HG03378 (cell line): Measurements from ENCODE around the gene SYNE2.
A peak's percentile ranks its signal among the peaks of the same experiment; 100 is the strongest.
"Not testable (repeated sequence)": the region's sequence is repeated elsewhere in the genome, so short reads cannot be mapped to it uniquely, and the experiment has no call there.

ENCODE experiments used
- ATAC-seq: cut with Tn5 transposase; IDR thresholded peaks from one replicate; pipeline ENCODE4 v1.9.1; 2021; ENCODE audit warnings: mild to moderate bottlenecking, moderate library complexity; ENCODE audit not compliant: unreplicated experiment

Gene SYNE2

DNA sequence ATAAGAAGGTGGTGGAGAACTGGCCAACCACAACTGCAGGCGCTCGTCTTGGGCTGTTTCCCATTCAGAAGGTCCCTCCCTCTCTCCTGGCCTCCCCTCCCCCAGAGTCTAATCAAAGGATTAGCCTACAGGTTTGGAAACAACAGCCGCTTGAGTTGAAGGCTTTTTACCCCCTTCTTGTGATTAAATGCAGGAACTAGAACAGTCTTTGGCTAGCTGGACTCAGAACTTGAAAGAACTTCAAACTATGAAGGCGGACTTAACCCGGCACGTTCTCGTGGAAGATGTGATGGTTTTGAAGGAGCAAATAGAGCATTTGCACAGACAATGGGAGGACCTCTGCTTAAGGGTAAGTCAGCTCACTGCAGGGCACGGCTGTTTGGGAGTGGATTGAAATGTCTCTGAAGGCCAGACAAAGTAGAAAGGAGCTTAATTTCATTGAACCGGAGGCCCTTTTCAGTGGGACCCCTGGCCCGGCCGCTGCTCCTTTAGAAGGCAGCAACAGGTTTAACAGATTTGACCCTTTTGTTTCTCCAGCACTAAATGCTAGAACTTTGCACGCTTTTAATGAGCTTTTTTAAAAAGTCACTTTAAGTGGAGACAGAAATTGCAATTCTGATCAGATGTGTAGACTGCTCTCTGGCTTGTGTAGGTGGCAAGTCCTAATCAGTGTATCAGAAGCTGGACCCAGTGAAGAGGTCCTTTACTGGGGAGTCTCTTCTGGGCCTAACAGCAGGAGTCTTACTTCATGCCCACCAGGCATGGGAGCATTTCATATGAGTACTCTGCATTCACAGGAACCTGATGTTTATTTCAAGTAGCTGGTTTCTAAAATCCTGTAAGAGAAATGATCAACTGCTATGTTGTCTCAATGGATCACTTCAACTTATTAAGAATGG lies 333.7 kb downstream of the SYNE2 start:
- ATAC-seq, result no peak

DNA sequence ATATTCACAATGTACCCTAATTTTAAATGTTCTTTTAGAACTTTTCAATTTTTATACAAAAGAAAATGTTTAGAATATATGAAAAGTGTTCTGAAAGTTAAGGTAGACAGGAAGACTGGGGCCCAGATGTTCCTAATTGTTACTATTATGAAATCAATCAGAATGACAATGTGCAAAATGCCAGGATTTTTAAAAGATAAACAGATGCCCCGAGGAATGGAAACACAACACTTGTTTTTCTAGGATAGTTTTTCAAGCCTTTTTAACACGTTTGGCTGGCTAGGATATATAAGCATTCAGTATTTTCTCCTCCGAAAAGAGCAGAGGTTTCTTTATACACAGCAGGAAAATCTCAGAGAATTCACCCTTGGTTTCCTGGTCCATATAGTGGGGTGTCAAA lies 334.5 kb downstream of the SYNE2 start:
- ATAC-seq, result no peak

DNA sequence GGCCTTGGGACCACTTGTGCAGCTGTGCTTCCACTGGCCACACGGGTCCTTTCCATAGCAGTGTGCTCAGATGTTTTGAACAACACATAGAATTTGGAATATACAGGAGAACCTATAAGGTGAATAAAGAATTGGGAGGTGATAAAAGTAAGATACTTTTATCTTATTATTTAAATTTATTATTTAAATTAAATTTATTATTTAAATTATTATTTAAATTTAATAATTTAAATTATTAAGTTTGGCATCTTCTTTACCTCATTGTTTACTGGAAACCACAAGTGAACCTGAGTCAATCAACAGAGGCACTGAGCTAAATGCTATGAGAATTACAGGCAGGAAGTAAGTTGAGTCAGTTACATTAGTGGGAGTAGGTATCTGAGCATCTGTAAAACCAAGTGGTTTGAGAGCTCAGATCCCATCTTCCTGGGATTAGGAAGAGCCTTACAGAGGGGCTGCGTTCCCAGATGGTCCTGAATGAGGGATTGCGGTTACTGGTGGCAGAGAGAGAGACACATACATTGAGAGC lies 338.2 kb downstream of the SYNE2 start:
- no peak for ATAC-seq

DNA sequence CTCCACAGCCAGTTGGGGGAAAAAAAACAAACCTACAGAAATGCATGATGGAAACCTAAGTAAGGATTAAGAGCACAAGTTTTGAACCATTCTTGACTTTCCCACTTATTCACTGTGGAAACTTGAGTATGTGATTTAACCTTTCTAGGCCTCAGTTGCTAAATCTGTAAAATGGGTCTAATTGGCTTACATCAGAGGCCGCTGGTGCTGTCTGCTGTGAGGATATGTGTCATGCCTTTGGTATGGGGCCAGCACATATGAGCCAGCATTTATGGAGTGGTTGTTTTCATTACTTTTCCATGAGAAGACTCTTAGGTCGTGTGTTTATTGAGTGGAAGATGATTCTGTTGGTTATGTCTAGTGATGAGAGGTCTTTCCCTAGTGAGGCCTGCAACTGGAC lies 339.0 kb downstream of the SYNE2 start:
- ATAC-seq, result no peak

DNA sequence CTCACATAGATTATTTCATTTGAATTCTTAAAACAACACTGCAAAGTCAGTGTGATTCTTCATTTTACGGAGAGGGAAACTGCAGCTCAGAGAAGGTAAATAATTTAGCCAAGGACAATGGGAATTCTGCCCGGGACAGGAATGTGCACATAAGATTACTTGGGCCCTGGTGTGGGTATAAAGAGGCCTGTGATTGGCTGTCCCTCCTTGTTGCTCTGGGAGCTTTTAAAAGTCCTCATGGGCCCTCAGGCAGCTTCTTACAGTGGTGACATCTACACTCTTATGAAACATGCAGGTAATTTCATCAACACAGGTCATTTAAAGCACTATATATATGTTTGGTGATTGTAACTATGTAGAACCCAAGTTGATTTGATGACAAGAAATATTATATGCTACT lies 341.0 kb downstream of the SYNE2 start:
- ATAC-seq, result no peak

DNA sequence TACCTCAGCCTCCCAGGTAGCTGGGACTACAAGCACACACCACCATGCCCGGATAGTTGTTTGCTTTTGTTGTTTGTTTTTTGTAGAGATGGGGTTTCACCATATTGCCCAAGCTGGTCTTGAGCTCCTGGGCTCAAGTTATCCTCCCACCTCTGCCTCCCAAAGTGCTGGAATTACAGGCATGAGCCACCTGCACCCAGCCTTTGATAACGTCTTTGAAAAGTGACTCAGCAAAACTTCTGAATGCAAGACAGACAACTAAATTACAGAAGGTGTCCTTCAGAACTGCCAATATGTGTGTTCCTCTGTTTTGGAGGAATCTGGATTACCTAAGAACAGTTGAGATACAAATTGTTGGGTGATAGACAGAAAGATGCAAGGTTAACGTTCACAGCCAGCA lies 341.6 kb downstream of the SYNE2 start:
- ATAC-seq, result no peak

DNA sequence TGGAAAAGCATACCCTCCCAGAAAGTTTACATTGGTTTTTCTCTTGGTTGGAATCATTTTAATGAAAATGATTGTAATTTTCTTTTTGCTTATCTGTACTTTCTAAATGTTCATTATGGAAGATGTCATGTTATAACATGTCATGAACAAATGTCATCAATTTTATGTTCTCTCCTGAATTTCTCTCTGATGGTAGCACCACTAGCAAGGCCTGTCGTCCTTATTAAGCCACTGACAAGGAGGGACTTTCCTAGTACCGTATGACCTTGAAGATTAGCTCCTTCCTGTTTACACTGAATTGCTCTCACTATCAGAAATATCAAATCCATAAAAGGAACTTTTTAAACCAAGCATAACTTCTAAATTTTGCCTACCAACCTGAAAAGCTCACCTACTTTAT lies 342.4 kb downstream of the SYNE2 start:
- peak; percentile 55 for ATAC-seq

DNA sequence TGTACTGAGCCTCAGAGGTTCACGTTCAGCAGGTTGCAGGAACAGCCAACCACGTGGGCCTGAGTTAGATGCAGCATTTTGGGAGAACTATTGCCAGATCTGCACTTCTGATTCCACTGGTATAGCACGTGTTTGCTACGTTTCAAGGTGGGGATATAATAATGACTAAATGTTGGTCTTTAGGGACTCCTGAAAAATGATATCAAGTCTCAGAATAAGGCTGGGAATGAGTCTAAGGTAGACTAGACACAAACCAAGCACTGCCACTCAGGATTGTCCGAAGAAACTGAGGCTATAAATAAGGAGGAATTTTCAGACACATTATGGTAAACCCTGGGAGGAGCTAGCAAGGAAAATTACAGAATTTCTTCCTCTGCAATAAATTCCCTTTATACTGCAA lies 343.3 kb downstream of the SYNE2 start:
- no peak for ATAC-seq

DNA sequence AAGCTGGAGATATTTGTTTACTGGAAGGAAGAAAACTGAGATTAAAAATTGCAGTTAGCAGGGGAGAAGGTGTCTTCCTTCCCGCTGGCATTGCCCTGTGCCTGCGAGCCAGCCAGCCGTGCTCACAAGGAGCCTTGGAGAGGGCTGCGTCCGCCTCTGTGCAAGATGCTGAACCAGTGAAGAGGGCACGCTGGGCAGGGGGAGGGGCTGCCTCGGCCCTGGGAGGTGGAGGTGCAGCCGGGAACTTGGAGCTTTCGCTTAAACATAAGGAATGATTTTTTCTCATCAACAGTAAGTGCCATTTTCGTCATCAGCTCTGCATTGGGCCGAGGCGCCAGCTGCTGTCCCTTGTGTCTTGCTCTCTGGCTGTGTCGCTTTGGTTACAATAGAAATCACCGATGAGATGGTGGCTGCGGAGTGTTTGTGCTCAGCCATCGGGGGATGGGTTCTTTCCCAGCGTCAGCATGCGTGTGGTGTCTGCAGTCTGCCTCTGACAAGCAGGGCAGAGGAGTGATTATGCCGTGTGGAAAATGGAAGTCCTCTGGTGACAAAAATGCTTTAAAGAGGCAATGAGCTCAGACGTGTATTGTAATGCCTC lies 344.1 kb downstream of the SYNE2 start:
- ATAC-seq, result peak; percentile 57

DNA sequence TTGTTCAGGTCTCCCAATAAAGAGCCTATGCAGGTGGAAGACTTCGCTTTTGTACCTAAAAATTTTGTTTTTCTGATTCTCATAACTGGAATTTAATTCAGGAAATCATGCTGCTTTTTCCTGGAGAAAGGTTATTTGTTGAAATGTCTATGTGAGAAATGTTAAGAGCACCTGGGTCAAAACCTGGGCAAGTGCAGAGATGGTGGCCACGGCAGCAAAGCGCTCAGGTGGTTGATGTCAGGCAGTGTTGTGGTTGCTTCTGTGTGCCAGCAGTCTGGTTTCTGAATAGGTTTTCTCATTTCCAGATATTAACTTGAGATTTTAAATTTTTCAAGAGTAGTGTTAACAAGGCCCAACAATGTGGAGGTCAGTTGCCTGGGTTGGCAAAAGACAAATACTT lies 345.2 kb downstream of the SYNE2 start:
- ATAC-seq, result no peak

DNA sequence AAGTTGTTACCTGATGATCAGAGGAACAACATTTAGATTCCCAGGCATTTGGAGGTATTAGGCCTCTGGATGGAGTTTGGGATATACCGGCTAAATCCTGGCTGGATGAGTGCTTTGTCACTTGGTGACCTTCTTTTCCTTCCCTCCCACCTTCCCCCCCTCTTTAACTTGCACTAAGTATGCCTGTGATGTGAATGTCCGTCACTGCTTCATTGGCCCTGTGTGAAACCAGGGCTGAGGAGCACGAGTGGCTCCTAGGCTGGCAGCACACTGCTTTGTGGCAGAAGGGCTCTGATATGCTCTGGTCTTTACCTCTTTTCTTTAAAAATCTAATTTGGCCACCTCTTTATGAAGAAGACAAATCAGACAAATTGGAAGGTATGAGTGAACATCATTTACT lies 345.7 kb downstream of the SYNE2 start:
- no peak for ATAC-seq

DNA sequence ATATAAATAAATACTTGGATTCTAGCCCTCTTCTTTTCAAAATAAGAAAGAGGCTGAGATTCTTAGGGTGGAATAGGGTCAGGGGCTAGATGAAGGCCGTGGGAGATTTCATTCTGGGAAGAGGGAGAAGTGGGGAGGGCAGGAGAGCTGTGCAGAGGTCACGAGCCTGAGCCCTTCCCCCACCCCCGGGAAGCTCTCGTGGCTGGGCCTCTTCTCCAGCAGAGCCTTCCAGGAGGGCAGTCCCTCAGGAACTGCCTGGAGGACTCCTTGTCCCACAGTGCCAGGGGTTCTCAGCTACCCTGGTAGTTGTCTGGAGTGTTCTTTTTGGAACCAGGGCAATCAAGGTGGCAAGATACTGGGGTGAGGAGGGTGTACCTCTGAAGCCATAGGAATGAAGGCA lies 347.4 kb downstream of the SYNE2 start:
- ATAC-seq, result no peak

DNA sequence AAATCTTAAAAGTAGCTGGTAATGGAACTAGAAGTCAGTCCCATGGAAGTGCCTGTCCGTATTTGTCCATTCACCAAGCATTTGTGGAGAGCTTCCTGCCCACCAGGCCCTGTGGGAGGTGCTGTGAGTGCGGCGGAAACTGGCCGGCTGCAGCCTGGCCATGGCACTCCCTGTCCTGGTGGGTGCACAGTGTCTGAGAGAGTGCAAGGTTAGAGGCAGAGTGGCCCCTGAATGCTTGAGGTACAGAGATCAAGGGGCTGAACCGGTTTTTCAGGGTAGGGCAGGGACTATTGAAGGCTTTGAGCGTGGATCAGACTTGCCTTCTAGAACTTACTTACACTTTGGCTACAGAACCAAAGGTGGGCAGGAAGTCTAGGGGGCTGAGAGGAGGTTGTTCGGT lies 348.5 kb downstream of the SYNE2 start:
- no peak for ATAC-seq

DNA sequence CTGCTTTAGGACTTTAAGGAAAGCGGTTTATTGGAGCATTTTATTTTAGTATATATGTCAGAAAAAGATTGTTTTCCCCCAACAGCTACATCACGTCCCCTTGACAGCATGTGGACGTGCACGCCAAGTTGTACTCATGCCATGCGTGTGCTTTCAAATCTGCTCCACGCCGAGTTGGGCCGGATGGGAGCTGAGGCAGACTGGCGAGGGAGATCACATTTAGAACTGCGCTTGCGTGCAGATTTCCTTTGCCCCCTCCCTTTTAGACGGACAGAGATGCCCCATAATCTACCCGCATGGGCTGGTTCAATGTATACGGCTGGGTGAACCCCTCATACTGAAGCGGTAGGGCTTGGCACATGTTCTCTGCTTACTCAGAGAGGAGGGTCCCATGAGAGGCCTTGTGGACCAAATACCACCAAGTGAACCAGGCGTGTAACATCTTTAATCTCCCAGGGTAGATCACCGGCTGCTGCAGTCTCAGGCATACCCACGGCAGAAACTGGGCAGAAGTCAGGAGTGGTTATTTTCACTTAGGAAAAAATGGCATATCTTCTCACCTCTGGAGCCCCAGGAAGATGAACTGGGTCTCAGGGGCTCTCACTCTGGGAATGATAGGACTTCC lies 349.2 kb downstream of the SYNE2 start:
- ATAC-seq, result no peak

DNA sequence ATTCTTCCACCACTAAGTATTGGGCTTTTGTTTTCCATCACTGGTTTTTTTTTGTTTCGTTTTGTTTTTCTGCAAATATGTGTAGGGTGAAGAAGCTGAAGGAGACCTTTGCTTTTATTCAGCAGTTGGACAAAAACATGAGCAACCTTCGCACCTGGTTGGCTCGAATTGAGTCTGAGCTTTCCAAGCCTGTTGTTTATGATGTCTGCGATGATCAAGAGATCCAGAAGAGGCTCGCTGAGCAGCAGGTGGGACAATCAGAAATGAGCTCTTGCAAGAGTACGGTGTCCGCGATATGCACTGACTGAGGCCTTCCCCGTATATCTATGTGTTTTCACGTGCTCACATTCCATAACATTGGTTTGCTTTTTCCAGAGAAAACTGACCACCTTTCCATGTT lies 349.9 kb downstream of the SYNE2 start:
- no peak for ATAC-seq

DNA sequence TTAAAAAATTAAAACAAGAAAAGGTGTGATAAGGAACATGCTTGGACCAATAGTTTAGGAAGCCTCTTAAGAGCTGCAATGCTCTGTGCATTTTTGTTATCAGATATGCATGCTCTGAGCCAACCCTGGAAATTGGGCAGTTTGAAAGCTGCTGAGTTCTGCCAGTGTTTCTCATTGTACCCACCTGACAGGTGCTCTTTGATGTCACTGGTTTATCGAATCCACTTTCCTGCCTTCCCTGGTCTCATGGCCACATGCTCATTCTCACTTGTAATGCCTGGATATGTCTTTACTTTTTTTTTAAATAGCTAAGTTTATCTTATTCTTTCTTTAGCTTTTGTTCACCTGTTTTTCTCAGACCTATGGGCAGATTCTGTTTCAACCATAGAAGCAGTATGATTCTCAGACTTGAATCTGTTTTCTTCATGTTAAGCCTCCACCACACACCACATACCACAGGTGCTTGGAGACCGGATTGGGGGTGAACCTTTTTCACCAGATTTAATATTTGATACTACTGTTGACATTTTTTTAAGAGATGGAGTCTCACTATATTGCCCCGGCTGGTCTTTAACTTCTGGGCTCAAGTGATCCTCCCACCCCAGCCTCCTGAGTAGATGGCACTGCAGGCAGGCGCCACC lies 350.7 kb downstream of the SYNE2 start:
- no peak for ATAC-seq

DNA sequence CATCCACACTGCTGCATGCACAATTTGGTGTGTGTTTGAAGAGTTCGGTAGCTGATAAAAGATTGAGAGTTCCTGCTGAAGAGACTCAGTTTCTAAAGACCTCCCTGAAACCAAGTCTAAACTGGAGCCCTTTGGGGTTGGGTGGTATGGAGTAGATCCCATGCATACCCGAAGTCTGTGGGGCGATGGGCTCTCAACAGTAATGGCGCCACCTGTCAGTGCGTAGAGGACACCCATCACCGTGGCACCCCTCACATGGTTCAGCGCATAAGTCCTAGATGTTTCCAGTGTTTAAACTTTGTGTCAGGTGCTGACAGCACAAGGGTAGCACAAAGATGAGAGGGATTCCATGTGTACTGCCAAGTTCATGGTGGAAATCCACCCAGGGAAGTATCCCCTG lies 355.5 kb downstream of the SYNE2 start:
- no peak for ATAC-seq

DNA sequence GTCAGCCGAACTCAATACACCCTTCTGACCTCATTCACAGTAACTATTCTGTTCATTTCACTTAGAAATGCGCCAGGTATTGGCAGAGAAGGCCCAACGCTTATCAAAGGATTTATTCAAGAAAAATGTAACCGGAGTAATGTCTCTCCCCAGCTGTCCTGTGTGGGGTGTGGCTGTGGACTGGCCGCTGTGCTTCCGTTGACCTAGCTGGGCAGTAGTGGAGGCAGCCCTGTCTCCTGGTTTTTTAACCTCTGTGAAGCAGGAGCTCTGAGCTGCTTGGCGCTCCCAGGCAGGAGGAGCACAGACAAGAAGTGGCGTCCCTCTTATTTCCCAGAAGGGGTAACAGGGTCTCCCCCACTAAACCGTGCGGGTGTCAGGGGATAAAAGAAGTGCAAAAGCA lies 356.2 kb downstream of the SYNE2 start:
- no peak for ATAC-seq

DNA sequence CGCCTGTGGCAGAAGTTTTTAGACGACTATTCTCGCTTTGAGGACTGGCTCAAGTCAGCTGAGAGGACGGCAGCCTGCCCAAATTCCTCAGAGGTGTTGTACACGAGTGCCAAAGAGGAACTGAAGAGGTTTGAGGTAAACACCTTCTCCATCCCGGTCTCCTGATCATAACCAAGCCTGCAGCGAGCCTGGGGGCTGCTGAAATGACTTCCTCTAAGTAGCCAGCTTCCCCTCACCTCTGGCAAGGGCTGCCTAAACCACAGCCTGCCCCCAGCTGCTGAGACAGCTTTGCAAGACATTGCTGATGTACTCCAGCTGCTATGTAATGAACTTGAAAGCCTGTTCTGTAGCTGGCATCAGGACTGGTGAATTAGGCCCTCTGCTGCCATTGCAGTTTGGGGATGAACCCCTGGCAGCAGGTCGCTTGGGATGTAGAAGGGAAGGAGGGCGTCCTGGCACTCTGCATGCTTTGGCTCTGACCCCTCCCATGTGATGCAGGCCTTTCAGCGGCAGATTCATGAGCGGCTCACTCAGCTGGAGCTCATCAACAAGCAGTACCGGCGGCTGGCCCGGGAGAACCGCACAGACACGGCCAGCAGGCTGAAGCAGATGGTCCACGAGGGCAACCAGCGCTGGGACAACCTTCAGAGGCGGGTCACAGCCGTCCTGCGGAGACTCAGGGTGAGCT lies 356.8 kb downstream of the SYNE2 start:
- ATAC-seq, result no peak

DNA sequence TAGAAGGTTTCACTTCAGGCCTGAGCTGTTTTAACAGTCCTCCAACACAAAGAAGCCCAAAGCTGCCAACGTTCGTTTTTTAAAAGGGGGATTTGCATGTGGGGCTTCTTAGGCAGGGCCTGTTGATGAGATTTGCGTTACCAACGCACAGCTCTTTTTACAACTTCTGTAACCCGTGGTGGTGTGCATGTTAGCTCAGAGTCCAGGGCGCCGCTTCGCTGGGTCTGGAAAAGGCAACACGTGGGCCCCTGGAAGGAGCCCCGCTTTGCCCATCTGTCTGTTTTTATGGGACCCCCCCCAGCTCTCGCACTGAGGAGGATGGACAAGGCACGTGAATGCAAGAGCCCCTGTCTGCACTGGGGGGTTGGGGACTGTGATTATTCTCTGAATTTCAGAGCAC lies 357.4 kb downstream of the SYNE2 start:
- no peak for ATAC-seq

DNA sequence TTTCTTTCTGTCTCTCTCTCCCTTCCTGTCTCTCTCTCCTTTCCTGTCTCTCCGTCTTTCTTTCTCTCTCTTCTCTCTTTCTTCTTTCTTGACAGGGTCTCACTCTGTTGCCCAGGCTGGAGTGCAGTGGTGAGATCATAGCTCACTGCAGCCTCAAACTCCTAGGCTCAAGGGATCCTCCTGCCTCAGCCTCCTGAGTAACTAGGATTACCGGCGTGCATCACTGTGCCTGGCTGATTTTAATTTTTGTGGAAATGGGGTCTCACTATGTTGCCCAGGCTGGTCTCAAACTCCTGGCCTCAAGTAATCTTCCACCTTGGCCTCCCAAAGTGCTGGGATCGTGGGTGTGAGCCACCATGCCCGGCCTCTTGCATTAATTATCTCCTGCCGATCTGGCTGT lies 358.1 kb downstream of the SYNE2 start:
- not testable (repeated sequence) for ATAC-seq
